Stimulated activated CD4-positive, alpha-beta T cell treated with anti-CD3 and anti-CD28 coated beads, Interleukin-4, amount 100 ng/mL, for 24 hours (primary cell): Measurements from ENCODE around the gene HELZ2.
A peak's percentile ranks its signal among the peaks of the same experiment; 100 is the strongest.
"Not testable (repeated sequence)": the region's sequence is repeated elsewhere in the genome, so short reads cannot be mapped to it uniquely, and the experiment has no call there.

Experiments
- DNase-seq: peaks from one replicate; pipeline ENCODE4 v3.0.0-alpha.2; 2020

HELZ2 gene, protein sequence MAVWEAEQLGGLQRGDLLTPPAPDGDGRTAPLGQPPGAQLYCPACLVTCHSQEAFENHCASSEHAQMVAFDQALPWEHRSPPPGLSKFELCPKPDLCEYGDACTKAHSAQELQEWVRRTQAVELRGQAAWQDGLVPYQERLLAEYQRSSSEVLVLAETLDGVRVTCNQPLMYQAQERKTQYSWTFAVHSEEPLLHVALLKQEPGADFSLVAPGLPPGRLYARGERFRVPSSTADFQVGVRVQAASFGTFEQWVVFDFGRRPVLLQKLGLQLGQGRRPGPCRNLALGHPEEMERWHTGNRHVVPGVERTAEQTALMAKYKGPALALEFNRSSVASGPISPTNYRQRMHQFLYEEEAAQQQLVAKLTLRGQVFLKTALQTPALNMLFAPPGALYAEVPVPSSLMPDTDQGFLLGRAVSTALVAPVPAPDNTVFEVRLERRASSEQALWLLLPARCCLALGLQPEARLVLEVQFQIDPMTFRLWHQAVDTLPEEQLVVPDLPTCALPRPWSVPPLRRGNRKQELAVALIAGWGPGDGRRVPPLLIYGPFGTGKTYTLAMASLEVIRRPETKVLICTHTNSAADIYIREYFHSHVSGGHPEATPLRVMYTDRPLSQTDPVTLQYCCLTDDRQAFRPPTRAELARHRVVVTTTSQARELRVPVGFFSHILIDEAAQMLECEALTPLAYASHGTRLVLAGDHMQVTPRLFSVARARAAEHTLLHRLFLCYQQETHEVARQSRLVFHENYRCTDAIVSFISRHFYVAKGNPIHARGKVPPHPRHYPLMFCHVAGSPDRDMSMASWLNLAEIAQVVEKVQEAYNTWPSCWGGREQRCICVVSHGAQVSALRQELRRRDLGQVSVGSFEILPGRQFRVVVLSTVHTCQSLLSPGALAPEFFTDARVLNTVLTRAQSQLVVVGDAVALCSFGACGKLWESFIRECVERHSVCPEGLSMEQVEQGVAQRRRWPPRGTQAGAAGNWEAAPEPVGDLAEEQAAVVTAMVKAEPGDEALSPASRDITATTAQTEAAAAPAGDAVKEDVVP (N-terminal part only)

GRCh38 chr20:63574156-63574828 is at the start of gene HELZ2:
HELZ2 (minus strand) TSS chr20:63574239; CDS start chr20:63572385, 1,854 bp downstream.
- peak; percentile 47 for DNase-seq

DNA sequence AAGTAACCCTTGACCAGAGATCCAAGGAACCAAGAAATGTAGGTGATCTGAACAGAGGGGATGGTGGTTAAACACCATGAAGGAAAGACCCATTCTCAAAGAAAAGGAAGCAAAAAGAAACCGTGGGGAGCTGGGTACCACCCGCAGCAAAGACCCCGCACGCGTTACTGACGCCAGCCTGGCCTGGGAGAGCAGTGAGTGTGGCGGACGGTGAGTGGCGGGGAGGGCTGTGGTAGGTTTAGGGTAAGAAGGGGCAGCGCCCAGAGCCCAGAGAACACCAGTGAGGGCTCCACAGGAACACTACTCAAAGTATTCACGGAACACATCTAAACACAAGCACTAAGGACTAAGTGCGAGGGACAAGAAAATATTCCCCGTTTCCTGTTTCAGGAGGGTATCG is 48.7 kb upstream of the HELZ2 start:
- DNase-seq, result no peak

GRCh38 chr20:63622096-63622495 is 48.1 kb upstream of the HELZ2 start:
- DNase-seq, result no peak

GRCh38 chr20:63620991-63621390 is 47.0 kb upstream of the HELZ2 start:
- DNase-seq, result no peak

GRCh38 chr20:63619505-63619904 is 45.5 kb upstream of the HELZ2 start:
- DNase-seq, result no peak

- DNase-seq, result no peak
These were observed 45.0 kb upstream of the HELZ2 start for GRCh38 chr20:63619086-63619485.

DNA sequence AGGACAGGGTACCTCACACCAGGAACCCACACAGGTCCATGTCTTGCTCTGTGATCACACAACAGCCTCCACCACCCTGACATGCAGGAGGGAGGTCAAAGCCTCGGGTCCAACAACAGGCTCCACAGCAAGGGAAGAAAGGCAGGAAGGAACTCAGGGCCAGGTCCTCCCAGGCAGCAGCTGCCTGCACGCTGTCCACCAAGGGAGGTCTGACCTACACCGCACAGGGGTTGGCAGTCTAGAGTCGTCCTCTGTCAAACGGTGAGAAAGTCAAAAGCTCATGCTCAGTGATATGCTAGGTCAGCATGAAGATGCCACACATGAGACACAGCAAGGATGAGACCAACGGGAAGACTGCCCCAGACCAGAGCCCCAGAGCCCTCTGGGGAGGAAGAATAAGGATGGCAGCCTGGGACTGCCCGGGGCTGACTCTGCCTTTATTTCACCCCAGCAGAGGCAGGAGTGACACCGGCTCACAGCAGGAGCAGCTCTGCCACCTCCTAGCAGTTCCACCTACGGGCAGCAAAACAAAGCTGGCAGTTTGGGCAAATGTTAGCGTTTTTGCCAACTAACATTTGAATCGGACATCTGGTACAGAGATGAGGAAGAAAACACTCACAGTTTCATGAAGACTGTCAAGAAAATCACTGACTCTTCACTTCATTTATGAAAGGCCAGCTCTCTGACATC is 44.4 kb upstream of the HELZ2 start:
- no peak for DNase-seq

- DNase-seq, result no peak
These were observed 43.8 kb upstream of the HELZ2 start for GRCh38 chr20:63617876-63618265.

GRCh38 chr20:63617092-63617875 is 43.2 kb upstream of the HELZ2 start:
- no peak for DNase-seq

DNA sequence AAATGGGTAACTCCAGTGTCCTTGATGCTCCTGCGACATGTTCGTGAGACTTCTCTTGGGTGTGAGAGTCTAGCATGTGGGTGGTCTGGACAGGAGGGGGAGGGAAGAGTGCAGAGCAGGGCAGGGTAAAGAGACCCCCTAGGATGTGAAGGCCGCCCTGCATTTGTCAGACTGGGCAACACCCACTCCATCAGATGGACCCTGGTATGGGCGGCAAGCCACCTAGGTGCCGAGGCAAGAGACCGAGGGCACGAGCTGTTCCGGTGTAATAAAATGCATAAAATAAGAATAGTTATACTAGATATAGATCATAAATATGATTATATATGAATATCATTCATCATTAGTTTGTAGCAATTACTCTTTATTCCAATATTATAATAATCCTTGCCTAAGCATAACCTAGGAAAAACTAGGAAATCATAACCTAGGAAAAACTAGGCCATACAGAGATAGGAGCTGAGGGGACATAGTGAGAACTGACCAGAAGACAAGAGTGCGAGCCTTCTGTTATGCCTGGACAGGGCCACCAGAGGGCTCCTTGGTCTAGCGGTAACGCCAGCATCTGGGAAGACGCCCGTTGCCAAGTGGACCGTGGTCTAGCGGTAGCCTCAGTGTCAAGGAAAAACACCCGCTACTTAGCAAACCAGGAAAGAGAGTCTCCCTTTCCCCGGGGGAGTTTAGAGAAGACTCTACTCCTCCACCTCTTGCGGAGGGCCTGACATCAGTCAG is 40.0 kb upstream of the HELZ2 start:
- DNase-seq, result not testable (repeated sequence)

GRCh38 chr20:63612276-63612931 is 38.4 kb upstream of the HELZ2 start:
- no peak for DNase-seq

- no peak for DNase-seq
These were observed 37.6 kb upstream of the HELZ2 start for GRCh38 chr20:63611646-63612045.

- DNase-seq, result no peak
These were observed 36.8 kb upstream of the HELZ2 start for GRCh38 chr20:63610581-63611435.

- DNase-seq, result no peak
These were observed 32.6 kb upstream of the HELZ2 start for GRCh38 chr20:63606686-63607085.

DNA sequence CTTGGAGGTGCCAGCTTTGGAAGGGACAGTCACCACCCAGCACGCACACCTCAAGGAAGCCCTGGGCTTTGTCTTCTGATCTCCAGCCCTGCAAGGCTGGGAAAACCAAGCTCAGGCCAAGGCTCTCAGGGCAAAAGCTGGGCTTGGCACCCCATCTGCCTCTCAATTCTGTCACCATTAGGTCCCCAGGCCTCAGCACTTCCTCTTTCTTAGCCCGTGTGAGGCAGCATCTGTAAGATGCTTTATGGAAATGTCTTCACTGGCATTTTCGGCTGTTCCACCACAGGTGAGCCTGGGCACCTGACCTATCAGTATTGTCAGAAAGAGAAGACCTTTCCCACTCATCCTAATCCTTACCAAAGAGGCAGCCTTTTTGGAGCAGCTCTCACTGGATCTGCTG is 28.3 kb upstream of the HELZ2 start:
- no peak for DNase-seq

- DNase-seq, result not testable (repeated sequence)
These were observed 27.6 kb upstream of the HELZ2 start for GRCh38 chr20:63601679-63602078.

DNA sequence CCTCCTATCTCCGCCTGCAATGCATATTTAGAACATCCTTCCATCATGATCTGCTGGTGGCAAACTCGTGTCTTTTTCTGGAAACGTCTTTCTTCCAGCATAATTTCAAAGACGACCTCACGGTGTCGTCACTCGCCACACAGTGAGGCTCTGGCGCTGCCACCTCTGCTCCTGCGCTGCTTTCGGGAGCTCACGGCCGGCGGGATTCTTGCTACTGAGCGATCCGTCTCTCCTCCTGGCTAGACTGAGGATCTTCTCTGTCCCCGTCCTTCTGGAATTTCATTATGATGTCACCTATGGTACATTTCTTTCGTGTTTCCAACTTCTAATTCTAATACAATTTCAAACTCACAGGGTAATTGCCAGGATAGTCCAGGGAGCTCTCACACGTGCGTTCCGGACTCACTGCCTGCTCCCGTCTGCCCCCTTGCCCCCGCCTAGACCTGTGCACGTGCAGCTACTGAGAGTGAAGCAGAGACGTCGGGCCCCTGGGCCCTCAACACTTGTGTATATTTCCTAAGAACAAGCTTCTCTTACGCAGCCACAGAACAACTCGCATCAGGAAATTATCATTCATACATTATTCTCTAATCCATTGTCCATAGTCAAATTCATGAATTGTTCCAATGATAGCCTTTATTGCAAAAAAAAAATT is 25.5 kb upstream of the HELZ2 start:
- DNase-seq, result no peak

DNA sequence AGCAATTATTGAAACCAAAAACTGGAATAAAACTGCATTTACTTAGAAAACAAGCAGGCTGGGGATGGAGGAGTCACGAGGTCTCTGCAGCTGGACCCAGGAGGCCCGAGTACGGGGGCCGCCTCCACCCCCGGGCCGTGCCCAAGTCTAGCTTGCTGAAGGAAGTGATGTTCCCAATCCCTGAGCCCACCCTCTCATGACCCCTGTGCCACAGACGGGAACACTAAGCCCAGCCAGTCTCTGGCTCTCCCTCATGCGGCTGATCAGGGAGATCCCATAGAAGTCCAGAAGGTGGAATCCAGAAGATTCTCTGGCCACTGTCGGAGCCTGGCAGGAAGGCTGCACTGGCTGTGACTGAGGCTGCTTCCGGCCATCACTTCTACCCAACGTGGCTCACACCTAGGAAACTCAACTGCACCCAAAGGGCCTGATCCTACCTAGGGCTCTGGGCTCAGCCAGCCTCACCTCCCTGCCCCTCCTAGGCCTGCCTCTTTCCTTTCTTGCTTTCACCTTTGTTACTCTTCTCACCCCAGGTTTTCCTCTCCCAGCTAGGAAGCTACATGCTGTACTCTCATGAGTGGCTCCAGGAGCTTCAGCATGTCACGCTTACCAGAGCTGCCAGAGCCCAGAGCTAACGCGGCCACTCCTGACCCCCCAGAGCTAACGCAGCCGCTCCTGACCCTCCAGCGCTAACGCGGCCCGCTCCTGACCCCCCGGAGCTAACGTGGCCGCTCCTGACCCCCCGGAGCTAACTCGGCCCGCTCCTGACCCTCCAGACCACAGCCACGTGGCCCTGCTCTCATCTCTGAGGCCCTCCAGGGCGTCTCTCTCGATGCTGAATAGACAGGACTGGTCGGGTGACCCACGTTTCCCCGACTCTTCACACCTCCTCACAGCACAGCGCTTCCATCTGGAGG is 24.7 kb upstream of the HELZ2 start:
- no peak for DNase-seq
